ENCODE data around the gene GALNT6.

Gene GALNT6

DNA sequence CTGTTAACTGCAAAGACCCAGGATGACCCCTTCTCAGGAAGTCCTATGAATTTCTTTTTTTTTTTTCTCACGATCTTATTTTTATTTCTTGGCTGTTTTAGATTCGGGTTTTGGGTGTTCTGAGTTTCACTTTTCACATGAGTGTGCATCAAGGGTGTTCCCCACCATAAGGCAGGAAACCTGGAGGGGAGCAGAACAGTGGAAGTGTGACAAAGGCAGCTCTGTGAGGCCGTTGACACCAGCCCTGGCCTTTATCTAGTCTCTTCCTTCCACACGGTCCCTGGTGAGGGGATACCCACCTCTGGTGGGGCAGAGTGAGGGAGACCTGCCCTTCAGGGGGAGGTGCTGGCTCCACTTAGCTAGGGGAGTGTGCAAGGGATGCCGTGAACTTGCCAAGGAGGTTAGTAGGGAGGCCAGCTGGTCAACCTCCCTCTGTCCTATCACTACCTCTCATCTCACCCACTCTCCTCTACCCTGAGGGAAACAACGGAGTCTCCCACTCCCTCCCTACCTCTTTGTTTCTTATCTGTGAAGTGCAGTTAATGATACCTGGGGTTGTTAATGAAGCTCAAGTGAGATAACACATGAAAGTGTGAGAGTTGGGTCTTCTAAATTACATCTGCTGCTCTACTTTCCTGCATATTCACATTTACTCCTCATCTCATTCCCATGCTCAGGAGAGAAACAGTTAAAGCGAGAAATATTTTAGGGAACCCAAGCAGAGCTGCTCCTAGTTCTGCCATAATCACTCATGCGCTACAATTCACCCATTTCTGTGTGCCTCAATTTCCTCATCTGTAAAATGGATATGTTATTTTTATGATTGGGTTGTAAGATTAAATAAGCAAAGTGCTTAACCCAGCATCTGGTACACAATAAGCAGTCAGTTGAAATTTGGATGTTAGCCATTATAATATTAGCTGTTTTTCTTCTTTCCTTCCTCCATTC is 4.4 kb upstream of the GALNT6 start:
- TF ChIP-seq POLR2AphosphoS5 (IDR thresholded peaks at IDR 0.05; ENCODE audit: low read depth, low read length) (no peak), TAF1 (IDR thresholded peaks at IDR 0.05; ENCODE audit: borderline replicate concordance, insufficient read depth, low read length) (no peak), FOXP2 (optimal IDR thresholded peaks at IDR 0.05; ENCODE audit: borderline replicate concordance, extremely low read depth, extremely low read length, insufficient read depth) (no peak), SIN3A (IDR thresholded peaks at IDR 0.05; ENCODE audit: borderline replicate concordance, insufficient read depth, low read length) (no peak)

DNA sequence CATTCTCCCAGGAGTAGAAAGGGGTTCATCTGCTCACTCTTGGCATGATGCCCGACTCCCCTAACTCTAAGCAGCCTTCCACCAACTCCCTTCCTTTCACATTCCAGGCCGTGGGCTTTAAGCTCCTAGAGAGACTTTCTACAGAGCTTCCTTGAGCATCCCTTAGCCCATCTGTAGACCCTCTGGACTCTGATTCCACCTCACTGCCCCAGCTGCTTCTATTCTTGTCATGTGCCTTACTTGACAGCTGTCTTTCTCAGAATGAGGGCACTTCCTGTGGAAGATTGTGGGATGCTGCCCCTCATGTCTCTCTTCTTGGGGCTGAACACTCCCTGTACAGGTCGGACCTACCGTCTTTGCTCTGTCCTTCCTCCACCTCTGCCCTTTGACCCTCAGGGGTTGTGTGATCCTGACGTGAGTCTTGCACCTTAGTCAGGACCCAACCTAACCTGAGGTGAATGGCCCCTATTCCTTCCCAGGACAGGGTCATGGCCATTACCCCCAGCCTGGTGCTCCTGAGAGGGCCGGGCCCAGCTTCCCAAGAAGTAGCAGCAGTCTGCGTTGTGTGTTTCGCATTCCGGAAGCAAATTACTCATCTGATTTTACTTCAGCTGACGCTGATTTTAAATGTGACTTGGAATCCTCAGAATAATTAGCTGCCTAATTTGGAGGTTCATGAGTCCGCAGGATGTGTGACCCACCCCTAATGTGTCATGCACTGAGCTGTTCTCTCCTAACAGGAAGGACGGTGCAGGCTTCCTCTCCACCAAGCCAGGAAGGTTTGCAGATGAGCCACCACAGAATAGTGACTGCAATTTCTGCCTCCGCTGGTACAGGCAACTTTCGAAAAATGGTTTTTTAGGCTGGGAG is 2.7 kb upstream of the GALNT6 start:
- no peak for TF ChIP-seq TAF1 (IDR thresholded peaks at IDR 0.05; ENCODE audit: borderline replicate concordance, insufficient read depth, low read length)
- TF ChIP-seq SIN3A (IDR thresholded peaks at IDR 0.05; ENCODE audit: borderline replicate concordance, insufficient read depth, low read length): peak; percentile 72; the same call in 1 of the 2 replicates
- no peak for TF ChIP-seq POLR2AphosphoS5 (IDR thresholded peaks at IDR 0.05; ENCODE audit: low read depth, low read length)
- TF ChIP-seq, protein P1, sequence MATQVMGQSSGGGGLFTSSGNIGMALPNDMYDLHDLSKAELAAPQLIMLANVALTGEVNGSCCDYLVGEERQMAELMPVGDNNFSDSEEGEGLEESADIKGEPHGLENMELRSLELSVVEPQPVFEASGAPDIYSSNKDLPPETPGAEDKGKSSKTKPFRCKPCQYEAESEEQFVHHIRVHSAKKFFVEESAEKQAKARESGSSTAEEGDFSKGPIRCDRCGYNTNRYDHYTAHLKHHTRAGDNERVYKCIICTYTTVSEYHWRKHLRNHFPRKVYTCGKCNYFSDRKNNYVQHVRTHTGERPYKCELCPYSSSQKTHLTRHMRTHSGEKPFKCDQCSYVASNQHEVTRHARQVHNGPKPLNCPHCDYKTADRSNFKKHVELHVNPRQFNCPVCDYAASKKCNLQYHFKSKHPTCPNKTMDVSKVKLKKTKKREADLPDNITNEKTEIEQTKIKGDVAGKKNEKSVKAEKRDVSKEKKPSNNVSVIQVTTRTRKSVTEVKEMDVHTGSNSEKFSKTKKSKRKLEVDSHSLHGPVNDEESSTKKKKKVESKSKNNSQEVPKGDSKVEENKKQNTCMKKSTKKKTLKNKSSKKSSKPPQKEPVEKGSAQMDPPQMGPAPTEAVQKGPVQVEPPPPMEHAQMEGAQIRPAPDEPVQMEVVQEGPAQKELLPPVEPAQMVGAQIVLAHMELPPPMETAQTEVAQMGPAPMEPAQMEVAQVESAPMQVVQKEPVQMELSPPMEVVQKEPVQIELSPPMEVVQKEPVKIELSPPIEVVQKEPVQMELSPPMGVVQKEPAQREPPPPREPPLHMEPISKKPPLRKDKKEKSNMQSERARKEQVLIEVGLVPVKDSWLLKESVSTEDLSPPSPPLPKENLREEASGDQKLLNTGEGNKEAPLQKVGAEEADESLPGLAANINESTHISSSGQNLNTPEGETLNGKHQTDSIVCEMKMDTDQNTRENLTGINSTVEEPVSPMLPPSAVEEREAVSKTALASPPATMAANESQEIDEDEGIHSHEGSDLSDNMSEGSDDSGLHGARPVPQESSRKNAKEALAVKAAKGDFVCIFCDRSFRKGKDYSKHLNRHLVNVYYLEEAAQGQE (IDR thresholded peaks at IDR 0.05; ENCODE audit: insufficient read depth in 1 of 2, low read depth in 2 of 2, low read length in 2 of 2): no peak
- peak; percentile 20 for TF ChIP-seq FOXP2 (optimal IDR thresholded peaks at IDR 0.05; ENCODE audit: borderline replicate concordance, extremely low read depth, extremely low read length, insufficient read depth)

DNA sequence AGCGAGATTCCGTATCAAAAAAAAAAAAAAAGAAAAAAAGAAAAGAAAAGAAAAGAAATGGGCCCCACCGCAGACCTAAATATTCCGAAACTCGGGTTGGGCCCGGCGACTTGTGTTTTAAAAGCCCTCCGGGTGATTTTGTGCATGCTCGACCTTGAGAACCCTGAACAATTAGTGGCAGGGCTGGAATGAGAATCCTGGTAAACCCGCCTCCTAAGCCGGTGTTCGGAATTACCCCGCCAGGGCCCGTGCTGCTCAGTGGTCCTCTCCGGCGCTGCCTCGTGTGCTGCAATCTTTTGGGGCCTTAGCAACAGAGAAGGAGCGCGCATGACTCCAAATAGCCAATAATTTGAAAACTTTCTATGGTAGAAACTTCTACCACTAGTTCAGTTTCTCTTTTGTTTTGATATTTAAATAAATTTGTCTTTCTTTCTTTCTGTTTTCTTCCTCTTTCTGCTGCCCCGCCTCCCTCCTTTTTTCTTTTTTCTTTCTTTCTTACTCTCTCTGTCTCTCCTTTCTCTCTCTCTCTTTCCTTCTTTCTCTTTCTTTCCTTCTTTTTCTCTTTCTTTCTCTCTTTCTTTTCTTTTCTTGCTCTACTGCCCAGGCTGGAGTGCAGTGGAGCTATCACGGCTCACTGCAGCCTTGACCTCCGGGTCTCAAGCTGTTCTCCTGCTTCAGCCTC is 1.5 kb upstream of the GALNT6 start:
- TF ChIP-seq FOXP2 (optimal IDR thresholded peaks at IDR 0.05; ENCODE audit: borderline replicate concordance, extremely low read depth, extremely low read length, insufficient read depth) (no peak), TAF1 (IDR thresholded peaks at IDR 0.05; ENCODE audit: borderline replicate concordance, insufficient read depth, low read length) (no peak), POLR2AphosphoS5 (IDR thresholded peaks at IDR 0.05; ENCODE audit: low read depth, low read length) (no peak), SIN3A (IDR thresholded peaks at IDR 0.05; ENCODE audit: borderline replicate concordance, insufficient read depth, low read length) (no peak)
- TF ChIP-seq, protein P1 (IDR thresholded peaks at IDR 0.05; ENCODE audit: insufficient read depth in 1 of 2, low read depth in 2 of 2, low read length in 2 of 2): no peak

DNA sequence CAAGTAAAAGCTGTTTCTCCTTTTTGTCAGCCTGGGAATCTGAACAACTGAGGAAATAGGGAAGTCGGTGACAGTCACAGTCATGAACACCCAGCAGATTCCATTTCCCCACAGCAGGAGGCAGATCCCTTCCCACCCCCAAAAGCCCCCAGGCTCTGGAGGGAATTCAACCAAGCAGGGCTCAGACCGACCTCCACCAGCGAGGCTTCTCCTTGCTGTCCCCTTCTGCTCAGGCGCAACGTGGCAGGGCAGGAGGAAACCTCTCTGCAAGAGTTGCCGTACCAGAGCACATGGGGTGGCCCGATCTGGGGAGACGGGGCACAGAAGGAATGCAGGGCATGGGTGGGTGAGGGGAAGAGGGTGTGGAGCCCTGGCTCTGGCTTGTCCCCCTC is 319 bp downstream of the GALNT6 start:
- TF ChIP-seq FOXP2 (optimal IDR thresholded peaks at IDR 0.05; ENCODE audit: borderline replicate concordance, extremely low read depth, extremely low read length, insufficient read depth) (no peak), SIN3A (IDR thresholded peaks at IDR 0.05; ENCODE audit: borderline replicate concordance, insufficient read depth, low read length) (no peak), TAF1 (IDR thresholded peaks at IDR 0.05; ENCODE audit: borderline replicate concordance, insufficient read depth, low read length) (no peak)
- TF ChIP-seq, protein P1 (IDR thresholded peaks at IDR 0.05; ENCODE audit: insufficient read depth in 1 of 2, low read depth in 2 of 2, low read length in 2 of 2): no peak

DNA sequence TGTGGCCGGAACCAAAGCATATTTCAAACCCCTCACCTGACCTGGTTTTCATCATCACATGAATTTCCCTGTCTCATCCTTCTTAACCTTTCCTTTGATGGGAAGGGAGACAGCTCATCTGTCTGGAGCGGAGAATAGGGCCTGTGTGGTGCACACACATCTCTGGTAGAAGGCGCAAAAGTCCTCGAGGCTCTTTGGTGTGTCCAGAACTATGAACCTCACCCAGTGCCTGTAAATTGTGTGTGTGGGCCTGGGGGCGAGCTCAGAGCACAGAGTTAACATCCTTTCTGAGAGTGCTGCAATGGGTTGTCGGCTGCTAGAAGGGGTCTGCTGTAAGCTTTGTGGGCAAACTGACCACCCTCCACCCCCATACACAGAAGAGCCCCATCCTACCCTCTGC is 749 bp downstream of the GALNT6 start:
- TF ChIP-seq, protein P1 (IDR thresholded peaks at IDR 0.05; ENCODE audit: insufficient read depth in 1 of 2, low read depth in 2 of 2, low read length in 2 of 2): no peak
- TF ChIP-seq POLR2AphosphoS5 (IDR thresholded peaks at IDR 0.05; ENCODE audit: low read depth, low read length): no peak
- TF ChIP-seq FOXP2 (optimal IDR thresholded peaks at IDR 0.05; ENCODE audit: borderline replicate concordance, extremely low read depth, extremely low read length, insufficient read depth): no peak
- TF ChIP-seq TAF1 (IDR thresholded peaks at IDR 0.05; ENCODE audit: borderline replicate concordance, insufficient read depth, low read length): no peak
- TF ChIP-seq SIN3A (IDR thresholded peaks at IDR 0.05; ENCODE audit: borderline replicate concordance, insufficient read depth, low read length): no peak
